GM08714 (cell line): ENCODE measurements around the gene B4GALT5.
"Not testable (repeated sequence)": the region's sequence is repeated elsewhere in the genome, so short reads cannot be mapped to it uniquely, and the experiment has no call there.

ENCODE experiments used
- H3K4me3 ChIP-seq: fragments of 200-500 bp; sonication (Bioruptor generic); 2 replicates; pipeline ENCODE4 v1.5.1; 2014; ENCODE audit warnings: mild to moderate bottlenecking, low read length, inconsistent platforms
- ZNF274 ChIP-seq: IDR thresholded peaks from 2 replicates; pipeline ENCODE4 v1.6.1; 2012; ENCODE audit warnings: mild to moderate bottlenecking, low read depth, low read length

The B4GALT5 gene

GRCh38 chr20:49713753-49714712 lies at the start of gene B4GALT5:
TSS of gene B4GALT5 (minus strand) at chr20:49713878. CDS start at chr20:49713690, 188 bp downstream.
- no peak for TF ChIP-seq ZNF274
- peak within 1 kb of the TSS; percentile 92 for H3K4me3 ChIP-seq

GRCh38 chr20:49762940-49763766 lies 49.5 kb upstream of the B4GALT5 start:
- no peak overlapping the region for H3K4me3 ChIP-seq
- no peak for TF ChIP-seq ZNF274

- H3K4me3 ChIP-seq = not testable (repeated sequence)
These were observed 48.2 kb upstream of the B4GALT5 start for GRCh38 chr20:49761888-49762287.

GRCh38 chr20:49759266-49759950 lies 45.7 kb upstream of the B4GALT5 start:
- no peak overlapping the region for H3K4me3 ChIP-seq
- TF ChIP-seq ZNF274 = no peak

GRCh38 chr20:49758781-49759180 lies 45.1 kb upstream of the B4GALT5 start:
- no peak for TF ChIP-seq ZNF274

GRCh38 chr20:49757597-49757996 lies 43.9 kb upstream of the B4GALT5 start:
- no peak for TF ChIP-seq ZNF274
- H3K4me3 ChIP-seq = no peak overlapping the region

More at GRCh38 chr20:49758781-49759180, 45.1 kb upstream of the B4GALT5 start:
- H3K4me3 ChIP-seq = no peak overlapping the region

- H3K4me3 ChIP-seq = no peak overlapping the region
- TF ChIP-seq ZNF274 = no peak
These were observed 42.6 kb upstream of the B4GALT5 start for GRCh38 chr20:49756241-49756640.

- TF ChIP-seq ZNF274 = no peak
- no peak overlapping the region for H3K4me3 ChIP-seq
These were observed 40.9 kb upstream of the B4GALT5 start for GRCh38 chr20:49754596-49754995.

GRCh38 chr20:49753133-49753532 lies 39.5 kb upstream of the B4GALT5 start:
- TF ChIP-seq ZNF274 = no peak
- H3K4me3 ChIP-seq = no peak overlapping the region

GRCh38 chr20:49752201-49752903 lies 38.7 kb upstream of the B4GALT5 start:
- no peak overlapping the region for H3K4me3 ChIP-seq
- no peak for TF ChIP-seq ZNF274

GRCh38 chr20:49751397-49751736 lies 37.7 kb upstream of the B4GALT5 start:
- TF ChIP-seq ZNF274 = no peak

GRCh38 chr20:49750611-49751396 lies 37.1 kb upstream of the B4GALT5 start:
- no peak for TF ChIP-seq ZNF274
- H3K4me3 ChIP-seq = no peak overlapping the region; the same call in 1 of the 2 replicates

More at GRCh38 chr20:49751397-49751736, 37.7 kb upstream of the B4GALT5 start:
- H3K4me3 ChIP-seq = no peak overlapping the region; the same call in 1 of the 2 replicates

GRCh38 chr20:49749625-49750024 lies 35.9 kb upstream of the B4GALT5 start:
- no peak overlapping the region for H3K4me3 ChIP-seq
- no peak for TF ChIP-seq ZNF274

GRCh38 chr20:49748525-49748838 lies 34.8 kb upstream of the B4GALT5 start:
- no peak for TF ChIP-seq ZNF274
- no peak overlapping the region for H3K4me3 ChIP-seq
